PC-9 (cell line): Measurements from ENCODE around the gene ELK3.

ENCODE experiments used
- EZH2 ChIP-seq: fragments of 200-600 bp; sonication (generic); IDR thresholded peaks from 2 replicates; pipeline ENCODE4 v1.8.0; 2017; ENCODE audit warnings: antibody characterized with exemption, low read depth
- TF ChIP-seq, protein P1 (sequence below): fragments of 200-600 bp; sonication (generic); conservative IDR thresholded peaks from 2 replicates; pipeline ENCODE4 v1.6.1; 2017; ENCODE audit warnings: mixed run types, antibody characterized with exemption, mild to moderate bottlenecking, moderate library complexity

- TF ChIP-seq, protein P1, sequence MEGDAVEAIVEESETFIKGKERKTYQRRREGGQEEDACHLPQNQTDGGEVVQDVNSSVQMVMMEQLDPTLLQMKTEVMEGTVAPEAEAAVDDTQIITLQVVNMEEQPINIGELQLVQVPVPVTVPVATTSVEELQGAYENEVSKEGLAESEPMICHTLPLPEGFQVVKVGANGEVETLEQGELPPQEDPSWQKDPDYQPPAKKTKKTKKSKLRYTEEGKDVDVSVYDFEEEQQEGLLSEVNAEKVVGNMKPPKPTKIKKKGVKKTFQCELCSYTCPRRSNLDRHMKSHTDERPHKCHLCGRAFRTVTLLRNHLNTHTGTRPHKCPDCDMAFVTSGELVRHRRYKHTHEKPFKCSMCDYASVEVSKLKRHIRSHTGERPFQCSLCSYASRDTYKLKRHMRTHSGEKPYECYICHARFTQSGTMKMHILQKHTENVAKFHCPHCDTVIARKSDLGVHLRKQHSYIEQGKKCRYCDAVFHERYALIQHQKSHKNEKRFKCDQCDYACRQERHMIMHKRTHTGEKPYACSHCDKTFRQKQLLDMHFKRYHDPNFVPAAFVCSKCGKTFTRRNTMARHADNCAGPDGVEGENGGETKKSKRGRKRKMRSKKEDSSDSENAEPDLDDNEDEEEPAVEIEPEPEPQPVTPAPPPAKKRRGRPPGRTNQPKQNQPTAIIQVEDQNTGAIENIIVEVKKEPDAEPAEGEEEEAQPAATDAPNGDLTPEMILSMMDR, result no peak
- TF ChIP-seq EZH2, result no peak
These were observed 39.8 kb downstream of the ELK3 start for GRCh38 chr12:96233939-96234461.
